ENCODE data around the gene PGLYRP4.

PGLYRP4 gene

DNA sequence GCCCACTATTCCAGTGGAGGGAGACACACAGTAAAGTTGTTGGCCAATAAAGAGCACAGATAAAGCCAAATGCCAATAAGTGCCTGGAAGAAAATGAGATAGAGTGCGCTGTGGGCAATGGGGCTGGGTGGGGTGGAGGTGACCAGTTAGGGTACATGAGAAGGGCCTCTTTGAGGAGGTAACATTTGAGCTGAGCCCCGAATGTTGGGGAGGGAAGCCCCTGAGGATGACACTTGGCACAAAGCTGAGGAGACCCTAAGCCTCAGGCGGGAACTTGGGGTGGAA, 10.0 kb upstream of the PGLYRP4 start:
- ATAC-seq = no peak
- TF ChIP-seq ZC3H10 (CRISPR knock-in tag; IDR thresholded peaks at IDR 0.05) (no peak), ZFP3 (CRISPR knock-in tag; IDR thresholded peaks at IDR 0.05) (no peak), BACH2 (CRISPR knock-in tag; IDR thresholded peaks at IDR 0.05; ENCODE audit: borderline replicate concordance) (no peak), TCF4 (CRISPR knock-in tag; IDR thresholded peaks at IDR 0.05; ENCODE audit: borderline replicate concordance) (no peak)

DNA sequence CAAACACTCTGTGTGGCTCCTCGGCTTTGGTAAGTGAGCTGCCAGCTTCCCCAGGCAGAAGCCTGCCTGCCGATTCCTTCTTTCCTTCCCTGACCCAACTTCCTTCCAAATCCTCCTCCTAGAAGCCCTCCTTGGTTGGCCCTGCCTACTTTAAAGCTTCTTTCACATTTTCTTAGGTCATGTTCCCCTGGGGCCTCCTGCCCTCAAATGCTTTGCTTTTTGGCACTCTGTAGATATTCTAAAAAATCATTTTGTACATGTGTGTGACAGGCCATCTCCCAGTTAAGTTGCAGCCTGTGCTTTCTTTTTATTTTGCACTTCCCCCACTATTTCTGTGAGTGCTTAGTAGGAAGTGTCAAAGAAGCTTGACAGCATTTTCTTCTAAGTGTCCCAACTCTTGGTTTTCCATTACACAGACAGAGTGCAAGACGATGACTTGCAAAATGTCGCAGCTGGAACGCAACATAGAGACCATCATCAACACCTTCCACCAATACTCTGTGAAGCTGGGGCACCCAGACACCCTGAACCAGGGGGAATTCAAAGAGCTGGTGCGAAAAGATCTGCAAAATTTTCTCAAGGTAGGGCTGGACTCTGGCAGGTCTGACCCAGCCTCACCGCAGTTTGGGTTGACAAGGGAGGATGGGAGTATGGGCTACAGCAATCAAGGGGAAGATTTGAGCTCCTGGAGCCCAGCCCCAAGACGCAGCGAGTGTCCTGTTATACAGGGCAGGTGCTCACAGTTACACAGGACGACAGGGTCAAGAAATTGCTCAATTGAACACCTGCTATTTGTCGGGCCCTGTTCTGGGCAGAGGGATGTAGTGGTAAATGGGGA, 9.4 kb upstream of the PGLYRP4 start, which contains the start of gene S100A9:
Gene S100A9 (plus strand): TSS at position 2 of the 838 bp plus-strand sequence. CDS start 430 bp downstream, at position 432.
- ATAC-seq = no peak
- TF ChIP-seq ZC3H10 (CRISPR knock-in tag; IDR thresholded peaks at IDR 0.05) (no peak), ARNTL (CRISPR knock-in tag; IDR thresholded peaks at IDR 0.05; ENCODE audit: borderline replicate concordance, low read depth) (no peak), RARB (CRISPR knock-in tag; IDR thresholded peaks at IDR 0.05) (no peak), ZNF565 (CRISPR knock-in tag; conservative IDR thresholded peaks at IDR 0.05; ENCODE audit: low read depth) (no peak)
- TF ChIP-seq, protein P1, sequence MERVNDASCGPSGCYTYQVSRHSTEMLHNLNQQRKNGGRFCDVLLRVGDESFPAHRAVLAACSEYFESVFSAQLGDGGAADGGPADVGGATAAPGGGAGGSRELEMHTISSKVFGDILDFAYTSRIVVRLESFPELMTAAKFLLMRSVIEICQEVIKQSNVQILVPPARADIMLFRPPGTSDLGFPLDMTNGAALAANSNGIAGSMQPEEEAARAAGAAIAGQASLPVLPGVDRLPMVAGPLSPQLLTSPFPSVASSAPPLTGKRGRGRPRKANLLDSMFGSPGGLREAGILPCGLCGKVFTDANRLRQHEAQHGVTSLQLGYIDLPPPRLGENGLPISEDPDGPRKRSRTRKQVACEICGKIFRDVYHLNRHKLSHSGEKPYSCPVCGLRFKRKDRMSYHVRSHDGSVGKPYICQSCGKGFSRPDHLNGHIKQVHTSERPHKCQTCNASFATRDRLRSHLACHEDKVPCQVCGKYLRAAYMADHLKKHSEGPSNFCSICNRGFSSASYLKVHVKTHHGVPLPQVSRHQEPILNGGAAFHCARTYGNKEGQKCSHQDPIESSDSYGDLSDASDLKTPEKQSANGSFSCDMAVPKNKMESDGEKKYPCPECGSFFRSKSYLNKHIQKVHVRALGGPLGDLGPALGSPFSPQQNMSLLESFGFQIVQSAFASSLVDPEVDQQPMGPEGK (CRISPR knock-in tag; IDR thresholded peaks at IDR 0.05; ENCODE audit: borderline replicate concordance) = no peak
- TF ChIP-seq, protein P2, sequence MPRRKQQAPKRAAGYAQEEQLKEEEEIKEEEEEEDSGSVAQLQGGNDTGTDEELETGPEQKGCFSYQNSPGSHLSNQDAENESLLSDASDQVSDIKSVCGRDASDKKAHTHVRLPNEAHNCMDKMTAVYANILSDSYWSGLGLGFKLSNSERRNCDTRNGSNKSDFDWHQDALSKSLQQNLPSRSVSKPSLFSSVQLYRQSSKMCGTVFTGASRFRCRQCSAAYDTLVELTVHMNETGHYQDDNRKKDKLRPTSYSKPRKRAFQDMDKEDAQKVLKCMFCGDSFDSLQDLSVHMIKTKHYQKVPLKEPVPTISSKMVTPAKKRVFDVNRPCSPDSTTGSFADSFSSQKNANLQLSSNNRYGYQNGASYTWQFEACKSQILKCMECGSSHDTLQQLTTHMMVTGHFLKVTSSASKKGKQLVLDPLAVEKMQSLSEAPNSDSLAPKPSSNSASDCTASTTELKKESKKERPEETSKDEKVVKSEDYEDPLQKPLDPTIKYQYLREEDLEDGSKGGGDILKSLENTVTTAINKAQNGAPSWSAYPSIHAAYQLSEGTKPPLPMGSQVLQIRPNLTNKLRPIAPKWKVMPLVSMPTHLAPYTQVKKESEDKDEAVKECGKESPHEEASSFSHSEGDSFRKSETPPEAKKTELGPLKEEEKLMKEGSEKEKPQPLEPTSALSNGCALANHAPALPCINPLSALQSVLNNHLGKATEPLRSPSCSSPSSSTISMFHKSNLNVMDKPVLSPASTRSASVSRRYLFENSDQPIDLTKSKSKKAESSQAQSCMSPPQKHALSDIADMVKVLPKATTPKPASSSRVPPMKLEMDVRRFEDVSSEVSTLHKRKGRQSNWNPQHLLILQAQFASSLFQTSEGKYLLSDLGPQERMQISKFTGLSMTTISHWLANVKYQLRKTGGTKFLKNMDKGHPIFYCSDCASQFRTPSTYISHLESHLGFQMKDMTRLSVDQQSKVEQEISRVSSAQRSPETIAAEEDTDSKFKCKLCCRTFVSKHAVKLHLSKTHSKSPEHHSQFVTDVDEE (CRISPR knock-in tag; IDR thresholded peaks at IDR 0.05) = no peak

DNA sequence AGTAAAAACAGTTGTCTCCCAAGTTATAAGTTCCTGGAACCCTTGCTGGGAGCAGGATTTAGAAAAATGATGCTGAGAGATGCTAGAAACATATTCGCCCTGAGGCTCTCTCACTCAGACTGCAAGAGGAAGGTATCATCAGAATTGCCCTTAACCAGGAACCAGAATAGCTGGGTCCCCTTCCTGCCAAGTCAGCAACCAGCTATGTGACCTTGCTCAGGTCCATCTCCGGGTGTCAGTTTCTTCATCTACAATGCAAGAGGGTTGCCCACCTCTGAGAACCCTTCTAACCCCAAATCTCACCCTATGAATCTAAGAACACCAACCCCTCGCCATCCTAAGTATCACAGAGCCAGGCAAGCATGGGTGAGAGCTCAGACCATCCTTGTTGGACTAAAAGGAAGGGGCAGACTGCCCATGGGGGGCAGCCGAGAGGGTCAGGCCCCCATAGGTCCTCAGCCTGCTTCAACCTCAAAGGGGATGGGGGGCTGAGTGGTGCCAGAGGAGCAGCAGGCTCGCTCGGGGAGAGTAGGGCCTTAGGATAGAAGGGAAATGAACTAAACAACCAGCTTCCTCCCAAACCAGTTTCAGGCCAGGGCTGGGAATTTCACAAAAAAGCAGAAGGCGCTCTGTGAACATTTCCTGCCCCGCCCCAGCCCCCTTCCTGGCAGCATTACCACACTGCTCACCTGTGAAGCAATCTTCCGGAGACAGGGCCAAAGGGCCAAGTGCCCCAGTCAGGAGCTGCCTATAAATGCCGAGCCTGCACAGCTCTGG, 8.6 kb upstream of the PGLYRP4 start:
- TF ChIP-seq ESRRG (CRISPR knock-in tag; IDR thresholded peaks at IDR 0.05) (no peak), ARNTL (CRISPR knock-in tag; IDR thresholded peaks at IDR 0.05; ENCODE audit: borderline replicate concordance, low read depth) (no peak), ZFP30 (CRISPR knock-in tag; IDR thresholded peaks at IDR 0.05) (no peak), ZNF70 (CRISPR knock-in tag; IDR thresholded peaks at IDR 0.05) (no peak), SNAI2 (CRISPR knock-in tag; IDR thresholded peaks at IDR 0.05) (no peak), BACH2 (CRISPR knock-in tag; IDR thresholded peaks at IDR 0.05; ENCODE audit: borderline replicate concordance) (no peak), CSDC2 (CRISPR knock-in tag; IDR thresholded peaks at IDR 0.05) (no peak), RARB (CRISPR knock-in tag; IDR thresholded peaks at IDR 0.05) (no peak), ZNF8 (CRISPR knock-in tag; IDR thresholded peaks at IDR 0.05) (no peak), GLIS3 (CRISPR knock-in tag; IDR thresholded peaks at IDR 0.05) (no peak), OSR1 (CRISPR knock-in tag; IDR thresholded peaks at IDR 0.05) (no peak), TCF4 (CRISPR knock-in tag; IDR thresholded peaks at IDR 0.05; ENCODE audit: borderline replicate concordance) (no peak), ISL1 (CRISPR knock-in tag; IDR thresholded peaks at IDR 0.05) (no peak), ZC3H10 (CRISPR knock-in tag; IDR thresholded peaks at IDR 0.05) (no peak)
- TF ChIP-seq, protein P3, sequence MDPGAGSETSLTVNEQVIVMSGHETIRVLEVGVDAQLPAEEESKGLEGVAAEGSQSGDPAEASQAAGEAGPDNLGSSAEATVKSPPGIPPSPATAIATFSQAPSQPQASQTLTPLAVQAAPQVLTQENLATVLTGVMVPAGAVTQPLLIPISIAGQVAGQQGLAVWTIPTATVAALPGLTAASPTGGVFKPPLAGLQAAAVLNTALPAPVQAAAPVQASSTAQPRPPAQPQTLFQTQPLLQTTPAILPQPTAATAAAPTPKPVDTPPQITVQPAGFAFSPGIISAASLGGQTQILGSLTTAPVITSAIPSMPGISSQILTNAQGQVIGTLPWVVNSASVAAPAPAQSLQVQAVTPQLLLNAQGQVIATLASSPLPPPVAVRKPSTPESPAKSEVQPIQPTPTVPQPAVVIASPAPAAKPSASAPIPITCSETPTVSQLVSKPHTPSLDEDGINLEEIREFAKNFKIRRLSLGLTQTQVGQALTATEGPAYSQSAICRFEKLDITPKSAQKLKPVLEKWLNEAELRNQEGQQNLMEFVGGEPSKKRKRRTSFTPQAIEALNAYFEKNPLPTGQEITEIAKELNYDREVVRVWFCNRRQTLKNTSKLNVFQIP (CRISPR knock-in tag; IDR thresholded peaks at IDR 0.05; ENCODE audit: borderline replicate concordance, low read depth) = no peak
- TF ChIP-seq, protein P4, sequence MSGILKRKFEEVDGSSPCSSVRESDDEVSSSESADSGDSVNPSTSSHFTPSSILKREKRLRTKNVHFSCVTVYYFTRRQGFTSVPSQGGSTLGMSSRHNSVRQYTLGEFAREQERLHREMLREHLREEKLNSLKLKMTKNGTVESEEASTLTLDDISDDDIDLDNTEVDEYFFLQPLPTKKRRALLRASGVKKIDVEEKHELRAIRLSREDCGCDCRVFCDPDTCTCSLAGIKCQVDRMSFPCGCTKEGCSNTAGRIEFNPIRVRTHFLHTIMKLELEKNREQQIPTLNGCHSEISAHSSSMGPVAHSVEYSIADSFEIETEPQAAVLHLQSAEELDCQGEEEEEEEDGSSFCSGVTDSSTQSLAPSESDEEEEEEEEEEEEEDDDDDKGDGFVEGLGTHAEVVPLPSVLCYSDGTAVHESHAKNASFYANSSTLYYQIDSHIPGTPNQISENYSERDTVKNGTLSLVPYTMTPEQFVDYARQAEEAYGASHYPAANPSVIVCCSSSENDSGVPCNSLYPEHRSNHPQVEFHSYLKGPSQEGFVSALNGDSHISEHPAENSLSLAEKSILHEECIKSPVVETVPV (CRISPR knock-in tag; IDR thresholded peaks at IDR 0.05) = no peak
- TF ChIP-seq, protein P1 (CRISPR knock-in tag; IDR thresholded peaks at IDR 0.05; ENCODE audit: borderline replicate concordance) = no peak
- ATAC-seq = no peak

Data from SK-N-SH treated with all-trans-retinoic acid at 6 μM for 48 hours (cell line).